GM19328 (cell line): ENCODE data around the gene PTPN9.
"Not testable (repeated sequence)": the region's sequence is repeated elsewhere in the genome, so short reads cannot be mapped to it uniquely, and the experiment has no call there.

Experiments
- ATAC-seq: cut with Tn5 transposase; IDR thresholded peaks from one replicate; pipeline ENCODE4 v1.9.1; 2021; ENCODE audit warnings: mild to moderate bottlenecking, moderate library complexity; ENCODE audit not compliant: unreplicated experiment

PTPN9 gene

GRCh38 chr15:75532413-75533250 lies 46.5 kb downstream of the PTPN9 start:
- no peak for ATAC-seq

GRCh38 chr15:75531041-75531450 lies 48.1 kb downstream of the PTPN9 start:
- ATAC-seq, result no peak

- ATAC-seq, result no peak
Observed at GRCh38 chr15:75530169-75530568, 48.9 kb downstream of the PTPN9 start.

- not testable (repeated sequence) for ATAC-seq
Observed at GRCh38 chr15:75525756-75526155, 53.4 kb downstream of the PTPN9 start.

GRCh38 chr15:75523011-75523410 lies 56.1 kb downstream of the PTPN9 start:
- no peak for ATAC-seq

GRCh38 chr15:75517233-75517632 lies 61.9 kb downstream of the PTPN9 start:
- no peak for ATAC-seq

- no peak for ATAC-seq
Observed at GRCh38 chr15:75508840-75509532, 70.1 kb downstream of the PTPN9 start.

- ATAC-seq, result no peak
Observed at GRCh38 chr15:75502360-75502759, 76.8 kb downstream of the PTPN9 start.

GRCh38 chr15:75493732-75494131 lies 85.4 kb downstream of the PTPN9 start:
- ATAC-seq, result no peak

- ATAC-seq, result no peak
Observed at GRCh38 chr15:75483961-75484360, 95.2 kb downstream of the PTPN9 start.

- not testable (repeated sequence) for ATAC-seq
Observed at GRCh38 chr15:75483556-75483955, 95.6 kb downstream of the PTPN9 start.

GRCh38 chr15:75483106-75483505 lies 96.0 kb downstream of the PTPN9 start:
- no peak for ATAC-seq

- not testable (repeated sequence) for ATAC-seq
Observed at GRCh38 chr15:75480463-75480862, 98.7 kb downstream of the PTPN9 start.

GRCh38 chr15:75479670-75480069 lies 99.4 kb downstream of the PTPN9 start:
- no peak for ATAC-seq

- ATAC-seq, result not testable (repeated sequence)
Observed at GRCh38 chr15:75477094-75477493, 102.0 kb downstream of the PTPN9 start.

- ATAC-seq, result no peak
Observed at GRCh38 chr15:75468913-75469598, 110.1 kb downstream of the PTPN9 start.

- ATAC-seq, result no peak
Observed at GRCh38 chr15:75460646-75461045, 118.5 kb downstream of the PTPN9 start.

GRCh38 chr15:75459581-75459980 lies 119.5 kb downstream of the PTPN9 start:
- ATAC-seq, result no peak

- ATAC-seq, result no peak
Observed at GRCh38 chr15:75456710-75457109, 122.4 kb downstream of the PTPN9 start.

- no peak for ATAC-seq
Observed at GRCh38 chr15:75455982-75456531, 123.1 kb downstream of the PTPN9 start.

- ATAC-seq, result no peak
Observed at GRCh38 chr15:75455424-75455981, 123.6 kb downstream of the PTPN9 start.
